Sigmoid colon (tissue), 4 donors: ENCODE results near the gene MAGEA9B.
"Not testable (repeated sequence)": the region's sequence is repeated elsewhere in the genome, so short reads cannot be mapped to it uniquely, and the experiment has no call there.

Source experiments
- CTCF ChIP-seq, 4 experiments: fragments of 450-650 bp in 3 of 4; fragments of 200-600 bp in 1 of 4; IDR thresholded peaks; one replicate each; pipeline ENCODE4 v1.5.1; 2016 to 2019; ENCODE audit warnings: antibody characterized with exemption in 4 of 4, mild to moderate bottlenecking in 3 of 4, moderate library complexity in 2 of 4
- EP300 ChIP-seq, 4 donors: sonication (generic); formaldehyde crosslinking; IDR thresholded peaks; one replicate each; pipeline ENCODE4 v1.6.1; 2017; ENCODE audit warnings: antibody characterized with exemption in 4 of 4
- POLR2A ChIP-seq, 2 donors: fragments of 450-650 bp; IDR thresholded peaks; one replicate each; pipeline ENCODE4 v1.6.1; 2016; ENCODE audit warnings: antibody characterized with exemption in 2 of 2, mild to moderate bottlenecking in 2 of 2, moderate library complexity in 2 of 2

- not testable (repeated sequence) for TF ChIP-seq CTCF, EP300, POLR2A (IDR thresholded peaks at IDR 0.05)
Observed at GRCh38 chrX:149545545-149546543, 41.4 kb downstream of the MAGEA9B start.
